Measurements from ENCODE around the gene COX5A. TPM values are rescaled to one million over a fixed set of nuclear protein-coding genes. Genes with fewer than 3 reads are reported as not detected.
A peak's percentile ranks its signal among the peaks of the same experiment; 100 is the strongest.
"Not testable (repeated sequence)": the region's sequence is repeated elsewhere in the genome, so short reads cannot be mapped to it uniquely, and the experiment has no call there.

COX5A gene
- total RNA-seq, 4 donors from 2014 or later = 59.4 to 326 (median 195) TPM

- Histone ChIP-seq H3K4me3 (no peak overlapping the region), H3K4me1 (peaks cover 0 to 22% (median 2%) of the 10 kb centered on the region in 4 donors), H3K27me3 (no peaks in the 10 kb centered on the region), H3K9me3 (no peaks in the 10 kb centered on the region), H3K27ac (no peak overlapping the region), H3K36me3 (peaks cover 0 to 50% (median 0%) of the 10 kb centered on the region in 3 donors)
- no peak for DNase-seq
- no peak for TF ChIP-seq POLR2A (IDR thresholded peaks at IDR 0.05)
- no peak for TF ChIP-seq CTCF (IDR thresholded peaks at IDR 0.05)
Observed at GRCh38 chr15:74896316-74896715, 41.6 kb downstream of the COX5A start.

DNA sequence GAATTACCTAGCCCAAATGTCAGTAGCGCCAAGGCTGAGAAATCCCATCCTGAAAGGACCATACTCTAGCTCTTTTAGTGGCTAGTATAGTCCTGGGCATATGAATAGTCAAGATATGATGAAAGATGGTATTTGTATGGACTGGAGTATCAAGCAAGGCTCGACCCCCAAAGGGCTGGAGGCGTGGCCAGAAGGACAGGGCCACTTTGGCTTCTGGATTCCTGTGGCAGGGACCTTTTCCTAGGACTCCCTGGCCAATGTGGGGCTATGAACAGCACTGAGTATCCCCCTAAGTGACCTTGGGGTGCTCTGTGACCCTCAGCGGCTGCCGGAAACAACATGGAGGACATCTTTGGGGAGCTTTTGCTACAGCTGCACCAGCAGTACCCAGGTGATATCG lies 42.0 kb downstream of the COX5A start:
- H3K27me3 ChIP-seq = no peaks in the 10 kb centered on the region
- peaks cover 0 to 26% (median 2%) of the 10 kb centered on the region in 4 donors for H3K4me1 ChIP-seq

DNA sequence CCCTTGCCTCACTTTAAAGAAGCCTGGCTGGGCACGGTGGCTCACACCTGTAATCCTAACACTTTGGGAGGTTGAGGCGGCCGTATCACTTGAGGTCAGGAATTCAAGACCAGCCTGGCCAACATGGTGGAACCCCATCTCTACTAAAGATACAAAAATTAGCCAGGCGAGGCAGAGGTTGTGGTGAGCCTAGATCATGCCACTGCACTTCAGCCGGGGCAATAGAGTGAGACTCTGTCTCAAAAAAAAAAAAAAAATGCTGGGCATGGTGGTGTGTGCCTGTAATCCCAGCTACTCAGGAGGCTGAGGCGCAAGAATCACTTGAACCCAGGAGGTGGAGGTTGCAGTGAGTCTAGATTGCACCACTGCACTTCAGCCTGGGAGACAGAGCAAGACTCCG lies 43.5 kb downstream of the COX5A start:
- not testable (repeated sequence) for H3K27me3 ChIP-seq, H3K27ac ChIP-seq, H3K9me3 ChIP-seq, H3K4me3 ChIP-seq, DNase-seq
- Histone ChIP-seq H3K4me1 (peaks cover 0 to 35% (median 7%) of the 10 kb centered on the region in 4 donors), H3K36me3 (peaks cover 0 to 30% (median 0%) of the 10 kb centered on the region in 3 donors)

More for the DNA sequence above, 42.0 kb downstream of the COX5A start:
- no peak overlapping the region for H3K27ac ChIP-seq
- TF ChIP-seq POLR2A (IDR thresholded peaks at IDR 0.05) = no peak
- no peak for TF ChIP-seq CTCF (IDR thresholded peaks at IDR 0.05)
- no peaks in the 10 kb centered on the region for H3K9me3 ChIP-seq
- DNase-seq = no peak
- H3K36me3 ChIP-seq = peaks cover 0 to 45% (median 0%) of the 10 kb centered on the region in 3 donors
- H3K4me3 ChIP-seq = no peak overlapping the region

GRCh38 chr15:74893627-74894026 lies 44.2 kb downstream of the COX5A start:
- DNase-seq = no peak
- Histone ChIP-seq H3K27me3 (no peaks in the 10 kb centered on the region), H3K27ac (peak overlapping the region in 2 of 4 donors; percentile 38 to 90), H3K36me3 (peaks cover 0 to 23% (median 0%) of the 10 kb centered on the region in 3 donors), H3K9me3 (no peaks in the 10 kb centered on the region), H3K4me1 (peaks cover 0 to 40% (median 7%) of the 10 kb centered on the region in 4 donors), H3K4me3 (no peak overlapping the region)
- TF ChIP-seq POLR2A (IDR thresholded peaks at IDR 0.05) = no peak
- TF ChIP-seq CTCF (IDR thresholded peaks at IDR 0.05) = no peak

DNA sequence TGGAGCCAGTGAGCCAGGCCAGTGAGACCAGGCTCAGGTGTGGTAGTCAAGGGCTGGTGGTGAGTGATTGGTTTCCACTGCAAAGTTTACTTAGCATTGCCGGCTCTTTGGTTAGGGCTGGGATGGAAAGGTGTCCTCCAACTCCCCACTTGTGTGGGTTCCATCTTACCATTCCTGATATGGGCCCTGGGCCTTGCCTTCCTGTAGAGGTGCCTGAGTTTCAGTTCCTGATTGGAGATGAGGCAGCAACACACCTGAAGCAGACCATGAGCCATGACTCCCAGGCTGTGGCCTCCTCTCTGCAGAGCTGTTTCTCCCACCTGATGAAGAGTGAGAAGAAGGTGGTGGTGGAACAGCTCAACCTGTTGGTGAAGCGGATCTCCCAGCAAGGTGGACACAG lies 44.9 kb downstream of the COX5A start:
- H3K36me3 ChIP-seq = peaks cover 0 to 22% (median 0%) of the 10 kb centered on the region in 3 donors
- no peaks in the 10 kb centered on the region for H3K9me3 ChIP-seq
- H3K4me1 ChIP-seq = peaks cover 0 to 40% (median 7%) of the 10 kb centered on the region in 4 donors

DNA sequence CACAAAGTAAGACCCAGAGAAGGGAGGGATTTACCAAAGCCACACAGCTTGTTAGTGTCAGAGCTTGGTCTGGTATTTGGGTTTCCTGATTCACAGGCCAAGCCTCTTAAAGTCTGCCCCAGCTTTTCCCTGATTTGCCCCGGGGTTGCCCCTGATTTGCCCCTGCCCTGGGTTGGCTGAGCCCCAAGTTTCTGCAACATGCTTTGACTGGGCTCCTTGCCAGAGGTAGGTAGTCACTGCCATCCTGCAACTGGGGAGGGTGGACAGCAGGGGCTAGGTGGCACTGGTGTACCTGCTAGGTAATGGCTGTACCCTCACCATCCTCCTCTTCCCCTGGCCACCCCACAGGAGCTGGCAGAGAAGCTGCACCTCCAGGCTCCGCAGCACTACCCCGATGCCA lies 45.6 kb downstream of the COX5A start:
- Histone ChIP-seq H3K4me3 (no peak overlapping the region), H3K36me3 (peaks cover 0 to 22% (median 0%) of the 10 kb centered on the region in 3 donors), H3K27me3 (no peaks in the 10 kb centered on the region), H3K27ac (peak overlapping the region in 2 of 4 donors; percentile 75 to 90), H3K4me1 (peaks cover 0 to 40% (median 7%) of the 10 kb centered on the region in 4 donors), H3K9me3 (no peaks in the 10 kb centered on the region)
- TF ChIP-seq POLR2A (IDR thresholded peaks at IDR 0.05) (no peak), CTCF (IDR thresholded peaks at IDR 0.05) (peak in 3 of 6 experiments; percentile 21 to 26 (median 25))
- DNase-seq = peak in 2 of 3 donors; percentile 64 to 69

More for the DNA sequence above, 44.9 kb downstream of the COX5A start:
- H3K4me3 ChIP-seq = no peak overlapping the region
- peak overlapping the region in 2 of 4 donors; percentile 38 to 90 for H3K27ac ChIP-seq
- DNase-seq = no peak
- H3K27me3 ChIP-seq = no peaks in the 10 kb centered on the region
- no peak for TF ChIP-seq CTCF (IDR thresholded peaks at IDR 0.05)
- no peak for TF ChIP-seq POLR2A (IDR thresholded peaks at IDR 0.05)
